Liver (tissue), 3 donors: ENCODE measurements around the gene HPCA.

ENCODE experiments used
- ATF3 ChIP-seq: IDR thresholded peaks from 2 replicates; pipeline ENCODE4 v1.6.1; 2016; ENCODE audit warnings: antibody characterized with exemption
- GABPA ChIP-seq, 2 donors: IDR thresholded peaks in 1 of 2; conservative IDR thresholded peaks in 1 of 2; 2 replicates each; pipeline ENCODE4 v1.6.1; 2016; ENCODE audit warnings: antibody characterized with exemption in 2 of 2, mild to moderate bottlenecking in 1 of 2, moderate library complexity in 1 of 2
- MAX ChIP-seq: IDR thresholded peaks from 2 replicates; pipeline ENCODE4 v1.6.1; 2016; ENCODE audit warnings: antibody characterized with exemption
- RAD21 ChIP-seq, 2 donors: IDR thresholded peaks; 2 replicates each; pipeline ENCODE4 v1.6.1; 2016; ENCODE audit warnings: antibody characterized with exemption in 2 of 2, mild to moderate bottlenecking in 2 of 2
- TF ChIP-seq, protein P1 (sequence below): IDR thresholded peaks from 2 replicates; pipeline ENCODE4 v1.6.1; 2016; ENCODE audit warnings: antibody characterized with exemption, mild to moderate bottlenecking
- TF ChIP-seq, protein P2 (sequence below): fragments of 150-350 bp; IDR thresholded peaks from 2 replicates; pipeline ENCODE4 v1.5.1; 2017; ENCODE audit warnings: improper control_type of control experiment, low read depth, low read length; ENCODE audit not compliant: missing input control
- TF ChIP-seq, protein P3 (sequence below): IDR thresholded peaks from 2 replicates; pipeline ENCODE4 v1.6.1; 2016; ENCODE audit warnings: antibody characterized with exemption
- donor health status: healthy.
- donor health status: healthy.

DNA sequence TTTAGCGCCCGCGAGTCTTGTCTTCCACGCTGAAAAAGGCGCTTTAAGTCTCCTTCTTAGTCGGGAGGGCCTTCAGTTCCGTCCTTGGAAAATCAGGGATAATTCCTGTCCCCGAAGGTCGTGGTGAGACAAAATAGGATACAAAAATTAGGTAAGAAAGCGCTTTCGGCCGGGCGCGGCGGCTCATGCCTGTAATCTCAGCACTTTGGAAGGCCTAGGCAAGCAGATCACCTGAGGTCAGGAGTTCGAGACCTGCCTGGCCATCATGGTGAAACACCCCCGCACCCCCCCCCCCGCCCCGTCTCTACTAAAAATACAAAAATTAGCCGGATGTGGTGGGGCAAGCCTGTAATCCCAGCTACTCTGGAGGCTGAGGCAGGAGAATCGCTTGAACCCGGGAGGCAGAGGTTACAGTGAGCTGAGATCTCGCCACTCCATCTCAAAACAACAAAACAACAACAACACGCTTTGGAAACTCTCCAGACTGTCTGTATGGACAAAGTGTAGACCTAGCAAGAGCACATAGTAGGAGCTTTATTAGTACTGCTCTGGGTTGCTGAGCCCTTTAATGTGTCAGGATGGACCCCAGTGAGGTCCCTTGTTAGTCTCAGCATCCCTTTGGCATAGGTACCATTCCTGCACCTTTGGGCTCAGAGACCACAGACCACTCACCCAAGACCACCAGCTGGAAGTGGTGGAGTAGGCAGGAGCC is 15.7 kb downstream of the HPCA start:
- TF ChIP-seq GABPA (IDR thresholded peaks at IDR 0.05 in 1 of 2, conservative IDR thresholded peaks at IDR 0.05 in 1 of 2) (no peak), RAD21 (IDR thresholded peaks at IDR 0.05) (no peak), ATF3 (no peak), MAX (no peak)
- TF ChIP-seq, protein P1, sequence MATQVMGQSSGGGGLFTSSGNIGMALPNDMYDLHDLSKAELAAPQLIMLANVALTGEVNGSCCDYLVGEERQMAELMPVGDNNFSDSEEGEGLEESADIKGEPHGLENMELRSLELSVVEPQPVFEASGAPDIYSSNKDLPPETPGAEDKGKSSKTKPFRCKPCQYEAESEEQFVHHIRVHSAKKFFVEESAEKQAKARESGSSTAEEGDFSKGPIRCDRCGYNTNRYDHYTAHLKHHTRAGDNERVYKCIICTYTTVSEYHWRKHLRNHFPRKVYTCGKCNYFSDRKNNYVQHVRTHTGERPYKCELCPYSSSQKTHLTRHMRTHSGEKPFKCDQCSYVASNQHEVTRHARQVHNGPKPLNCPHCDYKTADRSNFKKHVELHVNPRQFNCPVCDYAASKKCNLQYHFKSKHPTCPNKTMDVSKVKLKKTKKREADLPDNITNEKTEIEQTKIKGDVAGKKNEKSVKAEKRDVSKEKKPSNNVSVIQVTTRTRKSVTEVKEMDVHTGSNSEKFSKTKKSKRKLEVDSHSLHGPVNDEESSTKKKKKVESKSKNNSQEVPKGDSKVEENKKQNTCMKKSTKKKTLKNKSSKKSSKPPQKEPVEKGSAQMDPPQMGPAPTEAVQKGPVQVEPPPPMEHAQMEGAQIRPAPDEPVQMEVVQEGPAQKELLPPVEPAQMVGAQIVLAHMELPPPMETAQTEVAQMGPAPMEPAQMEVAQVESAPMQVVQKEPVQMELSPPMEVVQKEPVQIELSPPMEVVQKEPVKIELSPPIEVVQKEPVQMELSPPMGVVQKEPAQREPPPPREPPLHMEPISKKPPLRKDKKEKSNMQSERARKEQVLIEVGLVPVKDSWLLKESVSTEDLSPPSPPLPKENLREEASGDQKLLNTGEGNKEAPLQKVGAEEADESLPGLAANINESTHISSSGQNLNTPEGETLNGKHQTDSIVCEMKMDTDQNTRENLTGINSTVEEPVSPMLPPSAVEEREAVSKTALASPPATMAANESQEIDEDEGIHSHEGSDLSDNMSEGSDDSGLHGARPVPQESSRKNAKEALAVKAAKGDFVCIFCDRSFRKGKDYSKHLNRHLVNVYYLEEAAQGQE: no peak
- TF ChIP-seq, protein P2, sequence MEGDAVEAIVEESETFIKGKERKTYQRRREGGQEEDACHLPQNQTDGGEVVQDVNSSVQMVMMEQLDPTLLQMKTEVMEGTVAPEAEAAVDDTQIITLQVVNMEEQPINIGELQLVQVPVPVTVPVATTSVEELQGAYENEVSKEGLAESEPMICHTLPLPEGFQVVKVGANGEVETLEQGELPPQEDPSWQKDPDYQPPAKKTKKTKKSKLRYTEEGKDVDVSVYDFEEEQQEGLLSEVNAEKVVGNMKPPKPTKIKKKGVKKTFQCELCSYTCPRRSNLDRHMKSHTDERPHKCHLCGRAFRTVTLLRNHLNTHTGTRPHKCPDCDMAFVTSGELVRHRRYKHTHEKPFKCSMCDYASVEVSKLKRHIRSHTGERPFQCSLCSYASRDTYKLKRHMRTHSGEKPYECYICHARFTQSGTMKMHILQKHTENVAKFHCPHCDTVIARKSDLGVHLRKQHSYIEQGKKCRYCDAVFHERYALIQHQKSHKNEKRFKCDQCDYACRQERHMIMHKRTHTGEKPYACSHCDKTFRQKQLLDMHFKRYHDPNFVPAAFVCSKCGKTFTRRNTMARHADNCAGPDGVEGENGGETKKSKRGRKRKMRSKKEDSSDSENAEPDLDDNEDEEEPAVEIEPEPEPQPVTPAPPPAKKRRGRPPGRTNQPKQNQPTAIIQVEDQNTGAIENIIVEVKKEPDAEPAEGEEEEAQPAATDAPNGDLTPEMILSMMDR: no peak
- TF ChIP-seq, protein P3, sequence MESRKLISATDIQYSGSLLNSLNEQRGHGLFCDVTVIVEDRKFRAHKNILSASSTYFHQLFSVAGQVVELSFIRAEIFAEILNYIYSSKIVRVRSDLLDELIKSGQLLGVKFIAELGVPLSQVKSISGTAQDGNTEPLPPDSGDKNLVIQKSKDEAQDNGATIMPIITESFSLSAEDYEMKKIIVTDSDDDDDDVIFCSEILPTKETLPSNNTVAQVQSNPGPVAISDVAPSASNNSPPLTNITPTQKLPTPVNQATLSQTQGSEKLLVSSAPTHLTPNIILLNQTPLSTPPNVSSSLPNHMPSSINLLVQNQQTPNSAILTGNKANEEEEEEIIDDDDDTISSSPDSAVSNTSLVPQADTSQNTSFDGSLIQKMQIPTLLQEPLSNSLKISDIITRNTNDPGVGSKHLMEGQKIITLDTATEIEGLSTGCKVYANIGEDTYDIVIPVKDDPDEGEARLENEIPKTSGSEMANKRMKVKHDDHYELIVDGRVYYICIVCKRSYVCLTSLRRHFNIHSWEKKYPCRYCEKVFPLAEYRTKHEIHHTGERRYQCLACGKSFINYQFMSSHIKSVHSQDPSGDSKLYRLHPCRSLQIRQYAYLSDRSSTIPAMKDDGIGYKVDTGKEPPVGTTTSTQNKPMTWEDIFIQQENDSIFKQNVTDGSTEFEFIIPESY: no peak
